Spinal cord (tissue), 10 donors: ENCODE data around the gene PPM1A. TPM values are rescaled to one million over a fixed set of nuclear protein-coding genes. Genes with fewer than 3 reads are reported as not detected.
A peak's percentile ranks its signal among the peaks of the same experiment; 100 is the strongest.

ENCODE experiments used
- DNase-seq, 6 donors: peaks; one replicate each; pipeline versions ENCODE4 v3.0.0 to v3.0.0-alpha.2; 2013 to 2015; ENCODE audit warnings: low spot score in 6 of 6, low read depth in 4 of 6
- H3K27ac ChIP-seq: one replicate; pipeline ENCODE4 v1.5.1; 2013; ENCODE audit warnings: low read depth, low read length, control low read depth
- H3K27me3 ChIP-seq: one replicate; pipeline ENCODE4 v1.6.1; 2013; ENCODE audit warnings: low read length; ENCODE audit not compliant: control insufficient read depth, insufficient read depth
- H3K36me3 ChIP-seq: one replicate; pipeline ENCODE4 v1.6.1; 2013; ENCODE audit warnings: low read length; ENCODE audit not compliant: control insufficient read depth, insufficient read depth
- H3K4me1 ChIP-seq: one replicate; pipeline ENCODE4 v1.6.1; 2013; ENCODE audit warnings: low read length; ENCODE audit not compliant: control insufficient read depth, insufficient read depth
- H3K4me3 ChIP-seq: one replicate; pipeline ENCODE4 v1.5.1; 2013; ENCODE audit warnings: low read depth, low read length, control low read depth
- H3K9me3 ChIP-seq: one replicate; pipeline ENCODE4 v1.6.1; 2013; ENCODE audit warnings: low read length; ENCODE audit not compliant: control insufficient read depth, insufficient read depth
- WGBS: methylation state at CpG from one replicate; pipeline ENCODE4 v1.1.5; 2013; ENCODE audit warnings: missing lambda C conversion rate; ENCODE audit not compliant: insufficient coverage; 5-methylcytosine and 5-hydroxymethylcytosine counted together
- polyA plus RNA-seq, 2 donors: library from polyadenylated mRNA; unstranded; fragments of 120-200 nt; gene quantifications; one replicate each; pipeline ENCODE4 v1.2.1, GENCODE V29; 2013; ENCODE audit not compliant: insufficient read length in 2 of 2
- total RNA-seq, 2 donors: library from RNA; depleted of rRNA in 1 of 2; stranded (reverse); fragments of 120-200 nt in 1 of 2; fragments of >200 nt in 1 of 2; gene quantifications; one replicate each; pipeline versions ENCODE4 v1.2.3 to v1.2.4, GENCODE V29; 2013 to 2014
- donor health status: healthy.

The PPM1A gene
- total and polyA plus RNA-seq, 4 donors = 33.1 to 91.9 (median 52.4) TPM

GRCh38 chr14:60240139-60240856 lies 8.7 kb upstream of the PPM1A start:
- WGBS = 90% methylated on average over 2 of the region's 7 CpGs
- no peak overlapping the region for H3K4me3 ChIP-seq
- DNase-seq = no peak

GRCh38 chr14:60241091-60241490 lies 7.9 kb upstream of the PPM1A start:
- 67% methylated on average over 1 of the region's 1 CpG for WGBS
- Histone ChIP-seq H3K36me3 (no peaks in the 10 kb centered on the region), H3K4me3 (no peak overlapping the region), H3K9me3 (no peaks in the 10 kb centered on the region), H3K27ac (no peak overlapping the region), H3K27me3 (no peaks in the 10 kb centered on the region), H3K4me1 (no peaks in the 10 kb centered on the region)
- DNase-seq = peak in 2 of 6 donors; percentile 6 to 22

More at GRCh38 chr14:60240139-60240856, 8.7 kb upstream of the PPM1A start:
- Histone ChIP-seq H3K9me3 (no peaks in the 10 kb centered on the region), H3K4me1 (no peaks in the 10 kb centered on the region), H3K27me3 (no peaks in the 10 kb centered on the region), H3K36me3 (no peaks in the 10 kb centered on the region), H3K27ac (no peak overlapping the region)

- no CpG with 5 or more reads among the region's 2 CpGs for WGBS
- H3K27me3 ChIP-seq = no peaks in the 10 kb centered on the region
Measured at GRCh38 chr14:60242429-60242828, 6.6 kb upstream of the PPM1A start.

GRCh38 chr14:60245380-60246177 lies 3.4 kb upstream of the PPM1A start:
- no peak overlapping the region for H3K4me3 ChIP-seq
- DNase-seq = no peak
- H3K36me3 ChIP-seq = peaks cover 3% of the 10 kb centered on the region
- 72% methylated on average over 2 of the region's 2 CpGs for WGBS
- H3K27me3 ChIP-seq = no peaks in the 10 kb centered on the region
- H3K27ac ChIP-seq = no peak overlapping the region
- no peaks in the 10 kb centered on the region for H3K9me3 ChIP-seq
- peaks cover 13% of the 10 kb centered on the region for H3K4me1 ChIP-seq

More at GRCh38 chr14:60242429-60242828, 6.6 kb upstream of the PPM1A start:
- no peaks in the 10 kb centered on the region for H3K36me3 ChIP-seq
- DNase-seq = no peak
- H3K9me3 ChIP-seq = no peaks in the 10 kb centered on the region
- no peak overlapping the region for H3K27ac ChIP-seq
- H3K4me3 ChIP-seq = no peak overlapping the region
- peaks cover 3% of the 10 kb centered on the region for H3K4me1 ChIP-seq

- H3K27me3 ChIP-seq = no peaks in the 10 kb centered on the region
- DNase-seq = peak; percentile 79 to 98 (median 90)
- H3K4me3 ChIP-seq = peak overlapping the region; percentile 98
- no peaks in the 10 kb centered on the region for H3K9me3 ChIP-seq
- H3K36me3 ChIP-seq = peaks cover 3% of the 10 kb centered on the region
- WGBS = under 1% methylated on average over 24 of the region's 27 CpGs
- H3K4me1 ChIP-seq = peaks cover 13% of the 10 kb centered on the region
- H3K27ac ChIP-seq = peak overlapping the region; percentile 100
Measured at GRCh38 chr14:60247994-60248696, 876 bp upstream of the PPM1A start.

GRCh38 chr14:60249321-60250256 lies 568 bp downstream of the PPM1A start:
- under 1% methylated on average over 91 of the region's 107 CpGs for WGBS
- Histone ChIP-seq H3K36me3 (peaks cover 3% of the 10 kb centered on the region), H3K4me3 (peak overlapping the region; percentile 51), H3K27ac (peak overlapping the region; percentile 89), H3K27me3 (no peaks in the 10 kb centered on the region), H3K9me3 (no peaks in the 10 kb centered on the region), H3K4me1 (peaks cover 13% of the 10 kb centered on the region)
- DNase-seq = peak; percentile 22 to 89 (median 51)

- Histone ChIP-seq H3K27ac (peak overlapping the region; percentile 72), H3K36me3 (peaks cover 3% of the 10 kb centered on the region), H3K4me3 (peak overlapping the region; percentile 51), H3K9me3 (no peaks in the 10 kb centered on the region), H3K27me3 (no peaks in the 10 kb centered on the region), H3K4me1 (peaks cover 13% of the 10 kb centered on the region)
- peak in 1 of 6 donors; percentile 54 for DNase-seq
- WGBS = 22% methylated on average over 3 of the region's 9 CpGs
Measured at GRCh38 chr14:60250257-60251035, 1.4 kb downstream of the PPM1A start.

GRCh38 chr14:60251877-60252276 lies 2.9 kb downstream of the PPM1A start:
- WGBS = no CpG with 5 or more reads among the region's 1 CpG
- DNase-seq = no peak
- H3K4me1 ChIP-seq = peaks cover 13% of the 10 kb centered on the region

More at GRCh38 chr14:60251877-60252276, 2.9 kb downstream of the PPM1A start:
- no peaks in the 10 kb centered on the region for H3K27me3 ChIP-seq
- peaks cover 3% of the 10 kb centered on the region for H3K36me3 ChIP-seq
- peak overlapping the region; percentile 4 for H3K4me3 ChIP-seq
- H3K9me3 ChIP-seq = no peaks in the 10 kb centered on the region
- H3K27ac ChIP-seq = no peak overlapping the region
